ENCODE data around the gene GPR157.

DNA sequence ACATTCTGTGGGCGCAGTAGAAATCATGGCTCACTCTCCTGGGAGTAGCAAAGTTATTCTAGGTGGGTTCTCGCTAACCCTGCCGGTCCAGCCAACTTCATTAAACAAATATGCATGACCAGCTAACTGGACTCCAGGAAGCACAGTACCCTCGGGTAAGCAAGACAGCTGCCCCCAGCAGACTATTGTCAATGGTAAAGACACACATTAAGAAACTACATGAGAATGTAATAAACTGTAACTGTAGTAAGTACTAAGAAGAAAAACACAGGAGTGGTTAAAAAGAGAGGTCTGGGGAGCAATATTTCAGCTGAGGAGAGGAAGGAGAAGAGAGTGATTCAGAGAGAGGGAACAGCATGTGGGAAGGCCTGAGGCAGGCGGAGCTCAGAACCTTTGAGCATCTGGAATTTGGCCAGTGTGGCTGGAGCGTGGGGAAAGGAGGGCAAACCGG, 66.9 kb downstream of the GPR157 start:
- TF ChIP-seq, protein P1, sequence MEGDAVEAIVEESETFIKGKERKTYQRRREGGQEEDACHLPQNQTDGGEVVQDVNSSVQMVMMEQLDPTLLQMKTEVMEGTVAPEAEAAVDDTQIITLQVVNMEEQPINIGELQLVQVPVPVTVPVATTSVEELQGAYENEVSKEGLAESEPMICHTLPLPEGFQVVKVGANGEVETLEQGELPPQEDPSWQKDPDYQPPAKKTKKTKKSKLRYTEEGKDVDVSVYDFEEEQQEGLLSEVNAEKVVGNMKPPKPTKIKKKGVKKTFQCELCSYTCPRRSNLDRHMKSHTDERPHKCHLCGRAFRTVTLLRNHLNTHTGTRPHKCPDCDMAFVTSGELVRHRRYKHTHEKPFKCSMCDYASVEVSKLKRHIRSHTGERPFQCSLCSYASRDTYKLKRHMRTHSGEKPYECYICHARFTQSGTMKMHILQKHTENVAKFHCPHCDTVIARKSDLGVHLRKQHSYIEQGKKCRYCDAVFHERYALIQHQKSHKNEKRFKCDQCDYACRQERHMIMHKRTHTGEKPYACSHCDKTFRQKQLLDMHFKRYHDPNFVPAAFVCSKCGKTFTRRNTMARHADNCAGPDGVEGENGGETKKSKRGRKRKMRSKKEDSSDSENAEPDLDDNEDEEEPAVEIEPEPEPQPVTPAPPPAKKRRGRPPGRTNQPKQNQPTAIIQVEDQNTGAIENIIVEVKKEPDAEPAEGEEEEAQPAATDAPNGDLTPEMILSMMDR (IDR thresholded peaks at IDR 0.05 in 2 of 3, conservative IDR thresholded peaks at IDR 0.05 in 1 of 3; ENCODE audit: control insufficient read depth in 2 of 3, extremely low read depth in 1 of 3, insufficient read depth in 1 of 3, low read depth in 3 of 3, low read length in 3 of 3) = no peak
- TF ChIP-seq RAD21 (IDR thresholded peaks at IDR 0.05; ENCODE audit: insufficient read depth, low read depth, low read length) = no peak
- TF ChIP-seq SMARCA5 (IDR thresholded peaks at IDR 0.05) = no peak
- no peak for TF ChIP-seq ESRRA (IDR thresholded peaks at IDR 0.05; ENCODE audit: low read length)
- TF ChIP-seq EZH2 (IDR thresholded peaks at IDR 0.05; ENCODE audit: borderline replicate concordance, control insufficient read depth, low read depth, low read length) = no peak
- no peak for TF ChIP-seq MTA3 (IDR thresholded peaks at IDR 0.05; ENCODE audit: borderline replicate concordance, low read length)
- no peak for TF ChIP-seq NRF1 (conservative IDR thresholded peaks at IDR 0.05; ENCODE audit: low read depth, low read length)
- TF ChIP-seq POLR2AphosphoS5 (IDR thresholded peaks at IDR 0.05; ENCODE audit: low read length) = no peak
- TF ChIP-seq PAX5 (IDR thresholded peaks at IDR 0.05; ENCODE audit: borderline replicate concordance, low read depth, low read length) = no peak
- no peak for TF ChIP-seq SP1 (IDR thresholded peaks at IDR 0.05; ENCODE audit: low read depth, low read length)
- no peak for TF ChIP-seq SREBF2 (IDR thresholded peaks at IDR 0.05; ENCODE audit: low read length)
- no peak for TF ChIP-seq CHD2 (IDR thresholded peaks at IDR 0.05; ENCODE audit: borderline replicate concordance, low read depth, low read length)
- no peak for TF ChIP-seq POLR2A (IDR thresholded peaks at IDR 0.05; ENCODE audit: low read depth, low read length)
- TF ChIP-seq SRF (IDR thresholded peaks at IDR 0.05; ENCODE audit: low read depth in 2 of 2, low read length in 2 of 2) = no peak
